Occipital lobe (tissue), 2 donors: ENCODE data around the gene SWAP70. TPM values are rescaled to one million over a fixed set of nuclear protein-coding genes. Genes with fewer than 3 reads are reported as not detected.
A peak's percentile ranks its signal among the peaks of the same experiment; 100 is the strongest.
"Not testable (repeated sequence)": the region's sequence is repeated elsewhere in the genome, so short reads cannot be mapped to it uniquely, and the experiment has no call there.

Source experiments
- DNase-seq: peaks from one replicate; lab custom pipeline; 2025; lab: John Stamatoyannopoulos, UW
- total RNA-seq: library from RNA; depleted of rRNA; stranded (reverse); fragments of >200 nt; gene quantifications from one replicate; pipeline ENCODE4 v1.2.3, GENCODE V29; 2014

Gene SWAP70
- total RNA-seq, result 13.7 TPM

DNA sequence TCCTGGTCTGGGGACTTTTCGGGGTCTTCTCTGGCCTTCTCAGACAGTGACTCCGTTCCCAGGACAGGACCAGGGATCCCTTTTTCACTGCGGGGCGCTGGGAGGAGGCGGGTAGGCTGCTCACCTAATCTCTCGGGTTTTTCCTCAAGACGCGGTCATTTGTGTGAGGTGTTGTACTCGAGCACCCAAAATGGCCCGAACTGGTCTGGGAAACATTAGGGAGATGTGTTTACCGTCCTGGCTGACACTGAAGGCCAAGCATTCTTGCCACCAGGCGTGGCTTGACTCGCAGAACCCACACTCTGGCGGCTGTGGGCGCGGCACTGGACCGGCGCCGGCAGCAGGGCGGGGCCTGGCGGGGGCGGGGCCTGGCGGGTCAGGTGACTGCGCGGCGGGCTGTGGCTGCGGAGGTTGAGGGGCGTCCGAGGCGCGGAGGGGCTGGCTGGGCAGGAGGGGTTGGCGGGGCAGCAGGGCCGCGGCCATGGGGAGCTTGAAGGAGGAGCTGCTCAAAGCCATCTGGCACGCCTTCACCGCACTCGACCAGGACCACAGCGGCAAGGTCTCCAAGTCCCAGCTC, at the start of gene SWAP70:
Gene SWAP70 (plus strand): TSS at position 379 of the 577 bp plus-strand sequence. CDS start 103 bp downstream, at position 482.
- peak; percentile 56 for DNase-seq

- no peak for DNase-seq
Observed at GRCh38 chr11:9615031-9615451, 48.8 kb upstream of the SWAP70 start.

- DNase-seq, result no peak
Observed at GRCh38 chr11:9616042-9616675, 47.7 kb upstream of the SWAP70 start.

DNA sequence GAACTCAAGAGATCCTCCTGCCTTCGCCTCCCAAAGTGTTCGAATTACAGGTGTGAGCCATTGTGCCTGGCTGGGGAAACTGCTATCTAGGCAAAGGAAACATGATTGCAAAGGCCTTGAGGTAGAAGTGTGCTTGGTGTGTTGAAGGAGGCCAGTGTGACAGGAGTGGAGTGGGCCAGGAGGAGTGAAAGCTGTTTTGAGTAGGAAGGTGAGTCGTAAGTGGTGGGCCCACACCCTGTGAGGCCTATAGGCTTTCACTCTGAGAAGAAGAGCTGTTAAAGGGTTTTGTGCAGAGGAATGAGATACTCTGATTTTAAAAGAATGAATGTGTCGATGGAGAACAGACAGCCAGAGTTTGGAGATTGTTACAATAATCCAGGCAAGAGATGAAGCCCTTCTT, 47.0 kb upstream of the SWAP70 start:
- no peak for DNase-seq

- DNase-seq, result no peak
Observed at GRCh38 chr11:9617940-9618339, 45.9 kb upstream of the SWAP70 start.

DNA sequence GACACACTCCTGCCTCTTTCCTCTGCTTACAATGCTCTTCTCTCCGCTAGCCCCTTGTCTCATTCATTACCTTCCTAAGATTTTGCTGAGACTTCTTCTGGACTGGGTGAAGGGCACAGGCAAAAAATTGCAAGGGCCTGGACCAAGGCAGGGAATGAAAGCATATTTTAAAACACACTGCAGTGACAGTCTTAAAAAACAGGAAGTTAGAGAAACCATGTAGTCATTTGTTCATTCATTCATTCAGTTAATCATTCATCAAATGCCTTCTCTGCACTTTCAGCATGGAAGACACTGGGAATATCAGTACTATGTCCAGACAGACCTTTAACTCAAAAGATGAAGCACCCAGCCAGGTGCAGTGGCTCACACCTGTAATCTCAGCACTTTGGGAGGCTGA, 44.9 kb upstream of the SWAP70 start:
- DNase-seq, result no peak

DNA sequence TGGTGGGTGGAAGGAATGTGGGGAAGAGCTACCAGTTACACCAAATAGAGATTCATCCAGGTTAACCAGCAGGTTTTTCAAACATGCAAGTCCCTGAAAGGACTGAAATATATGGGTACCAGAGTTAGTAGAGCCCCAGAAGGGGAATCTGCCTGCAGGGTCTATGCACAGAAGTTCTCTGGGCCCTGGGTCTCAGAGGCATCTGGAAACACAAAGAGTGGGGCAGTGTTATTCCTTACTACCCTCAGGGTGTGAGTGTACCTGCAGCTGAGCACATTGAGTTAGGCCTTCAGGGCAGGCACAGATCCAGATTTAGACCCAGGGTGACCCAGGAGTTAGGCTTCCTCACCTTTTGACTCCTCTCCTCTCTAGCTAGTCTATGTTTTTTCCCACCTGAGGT, 43.9 kb upstream of the SWAP70 start:
- no peak for DNase-seq

- not testable (repeated sequence) for DNase-seq
Observed at GRCh38 chr11:9622353-9622752, 41.5 kb upstream of the SWAP70 start.

DNA sequence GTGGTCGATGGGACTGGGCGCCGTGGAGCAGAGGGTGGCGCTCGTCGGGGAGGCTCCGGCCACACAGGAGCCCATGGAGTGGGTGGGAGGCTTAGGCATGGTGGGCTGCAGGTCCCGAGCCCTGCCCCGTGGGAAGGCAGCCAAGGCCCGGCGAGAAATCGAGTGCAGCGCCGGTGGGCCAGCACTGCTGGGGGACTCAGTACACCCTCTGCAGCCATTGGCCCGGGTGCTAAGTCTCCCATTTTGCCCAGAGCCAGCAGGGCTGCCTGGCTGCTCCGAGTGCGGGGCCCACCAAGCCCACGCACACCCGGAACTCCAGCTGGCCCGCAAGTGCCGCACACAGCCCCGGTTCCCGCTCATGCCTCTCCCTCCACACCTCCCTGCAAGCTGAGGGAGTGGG, 40.8 kb upstream of the SWAP70 start:
- not testable (repeated sequence) for DNase-seq

DNA sequence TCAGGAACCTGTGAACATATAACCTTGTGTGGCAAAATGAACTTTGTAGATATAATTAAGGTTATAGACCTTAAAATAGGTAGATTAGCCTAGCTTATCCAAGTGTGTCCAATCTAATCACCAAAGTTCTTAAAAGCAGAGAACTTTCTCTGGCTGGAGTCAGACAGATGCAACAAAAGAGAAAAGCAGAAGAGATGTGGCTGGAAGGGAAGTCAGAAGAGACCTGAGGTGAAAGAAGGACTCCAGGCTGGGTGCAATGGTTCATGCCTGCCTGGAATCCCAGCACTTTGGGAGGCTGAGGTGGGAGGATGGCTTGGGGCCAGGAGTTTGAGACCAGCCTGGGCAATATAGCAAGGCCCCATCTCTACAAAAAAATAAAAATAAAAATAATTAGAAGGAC, 39.4 kb upstream of the SWAP70 start:
- DNase-seq, result no peak

DNA sequence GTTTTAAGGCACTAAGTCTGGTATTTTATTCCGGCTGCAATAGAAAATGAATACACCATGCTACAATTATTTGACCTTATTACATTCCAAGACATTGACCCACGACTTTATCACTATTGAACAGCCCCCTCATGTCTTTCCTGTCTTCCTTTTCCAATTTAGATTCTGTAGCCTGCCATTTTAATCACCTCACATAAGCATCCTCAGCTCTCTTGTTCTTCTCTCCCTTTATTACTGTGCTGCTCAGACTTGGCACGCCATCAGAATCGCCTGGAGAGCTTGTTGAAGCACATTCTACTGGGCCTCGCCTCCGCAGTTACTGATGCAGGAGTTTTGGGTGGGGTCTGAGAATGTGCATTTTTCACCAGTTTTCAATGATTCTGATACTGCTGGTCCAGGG, 38.7 kb upstream of the SWAP70 start:
- DNase-seq, result no peak

- no peak for DNase-seq
Observed at GRCh38 chr11:9625728-9626127, 38.1 kb upstream of the SWAP70 start.

- DNase-seq, result no peak
Observed at GRCh38 chr11:9626496-9627394, 37.1 kb upstream of the SWAP70 start.

DNA sequence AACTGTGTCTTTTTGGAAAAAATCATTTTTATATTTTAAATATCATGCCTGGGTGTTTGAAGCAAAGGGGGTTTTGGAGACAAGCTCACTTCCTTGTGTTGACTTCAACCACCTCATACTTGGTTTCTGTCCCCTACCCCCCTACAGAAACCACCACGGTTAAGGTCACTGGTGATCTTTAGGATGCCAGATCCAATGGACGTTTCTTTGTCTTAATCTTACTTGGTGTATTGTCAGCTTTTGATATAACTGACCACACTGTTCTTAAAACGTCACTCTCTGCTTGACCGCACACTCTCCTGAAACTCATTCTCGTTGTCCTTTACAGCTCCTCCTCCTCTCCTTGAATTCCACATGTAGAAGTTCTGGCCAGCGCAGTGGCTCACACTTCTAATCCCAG, 34.8 kb upstream of the SWAP70 start:
- no peak for DNase-seq

GRCh38 chr11:9633679-9634078, 30.2 kb upstream of the SWAP70 start:
- no peak for DNase-seq

GRCh38 chr11:9636691-9637090, 27.2 kb upstream of the SWAP70 start:
- DNase-seq, result no peak

DNA sequence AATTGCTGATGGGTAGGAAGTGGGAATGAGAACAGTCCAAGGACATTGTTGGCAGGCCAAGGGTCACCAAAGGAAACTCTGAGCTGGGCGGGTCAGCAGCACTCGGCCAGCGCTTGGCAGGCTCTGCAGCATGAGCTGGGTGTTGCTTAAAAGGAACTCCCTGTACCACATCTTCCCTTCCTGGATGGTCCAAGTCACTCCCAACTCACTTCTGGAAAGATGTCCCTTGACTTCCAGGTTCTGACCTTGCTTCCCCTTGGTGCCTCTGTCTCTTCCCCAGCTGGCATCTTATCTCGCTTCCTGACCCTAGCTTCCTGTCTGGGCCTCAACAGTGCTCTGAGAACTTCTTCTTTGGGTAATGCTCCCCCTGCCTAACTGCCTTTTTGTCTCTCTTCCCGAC, 24.8 kb upstream of the SWAP70 start:
- DNase-seq, result no peak

DNA sequence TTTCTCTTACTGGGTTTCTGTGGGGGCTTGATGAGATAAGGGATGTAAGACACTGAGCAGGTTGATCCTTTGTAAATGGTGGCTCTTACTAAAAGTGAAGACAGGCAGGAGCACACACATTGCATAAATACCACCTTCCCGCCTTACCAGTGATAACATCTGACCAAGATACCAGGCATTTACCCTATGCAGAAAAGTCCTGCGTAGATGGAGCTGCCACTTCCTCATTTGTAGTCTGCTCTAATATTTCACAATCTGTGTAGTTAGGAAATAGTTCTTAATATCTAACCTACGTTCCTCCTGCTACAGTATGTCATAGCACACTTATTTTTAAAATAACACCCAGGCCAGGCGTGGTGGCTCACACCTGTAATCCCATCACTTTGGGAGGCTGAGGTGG, 23.9 kb upstream of the SWAP70 start:
- DNase-seq, result no peak

GRCh38 chr11:9642894-9643293, 21.0 kb upstream of the SWAP70 start:
- DNase-seq, result no peak

DNA sequence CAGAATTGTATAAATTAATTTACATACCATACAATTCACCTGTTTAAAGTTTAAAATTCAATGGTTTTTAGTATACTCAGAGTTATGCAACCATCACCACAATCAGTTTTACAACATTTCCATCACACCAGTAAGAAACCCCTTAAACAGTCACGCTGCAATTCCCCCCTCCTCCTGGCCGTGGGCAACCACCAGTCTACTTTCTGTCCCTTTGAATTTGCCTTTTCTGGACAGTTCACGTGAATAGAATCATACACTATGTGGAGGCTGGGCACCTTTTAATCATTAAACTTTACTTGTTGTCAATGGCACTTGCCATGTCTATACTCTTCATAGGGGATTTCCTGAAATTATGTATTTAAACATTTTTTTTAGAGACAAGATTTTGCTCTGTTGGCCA, 20.1 kb upstream of the SWAP70 start:
- no peak for DNase-seq

DNA sequence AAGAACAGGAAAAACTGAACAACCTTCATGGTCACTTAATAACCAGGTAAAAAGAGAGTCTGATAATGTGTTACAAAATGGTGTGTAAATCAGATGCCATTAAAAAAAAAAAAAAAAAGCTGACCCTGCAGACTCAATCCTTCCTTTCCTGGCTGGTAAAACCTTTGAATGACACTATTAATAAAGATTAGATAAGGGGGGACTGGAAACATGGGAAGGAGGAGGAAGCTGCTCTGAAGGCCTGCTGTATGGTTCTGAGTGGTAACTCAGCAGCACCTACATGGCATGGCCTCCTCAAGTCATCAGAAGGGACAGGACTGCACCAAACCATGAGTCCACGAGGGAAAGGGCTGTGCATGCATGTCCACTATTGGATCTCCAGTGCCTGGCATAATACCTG, 18.0 kb upstream of the SWAP70 start:
- no peak for DNase-seq

DNA sequence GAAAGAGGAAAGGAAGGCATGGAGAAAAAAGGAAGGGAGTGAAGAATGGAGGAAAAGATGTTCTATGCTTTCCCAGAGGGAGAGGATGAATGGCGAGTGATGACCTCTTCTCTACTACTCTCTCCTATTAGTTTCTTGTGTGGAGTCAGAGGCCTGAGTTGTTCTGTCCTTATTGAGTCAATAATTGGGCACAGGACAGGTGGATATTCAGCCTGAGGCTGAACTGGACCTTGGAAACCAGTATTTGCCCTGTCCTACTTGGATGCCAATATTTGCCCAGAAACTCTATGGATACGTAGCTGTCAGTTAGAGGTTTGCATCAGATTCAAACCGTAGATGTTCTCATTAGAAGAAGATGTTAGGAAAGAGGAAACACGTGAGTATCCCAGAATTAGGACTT, 17.6 kb upstream of the SWAP70 start:
- no peak for DNase-seq

GRCh38 chr11:9651481-9651880, 12.4 kb upstream of the SWAP70 start:
- no peak for DNase-seq
